Vagina (tissue), 2 donors: ENCODE results near the gene ANKRD18A.
"Not testable (repeated sequence)": the region's sequence is repeated elsewhere in the genome, so short reads cannot be mapped to it uniquely, and the experiment has no call there.

Experiments used
- POLR2A ChIP-seq, 2 donors: fragments of 450-650 bp; IDR thresholded peaks; one replicate each; pipeline ENCODE4 v1.6.1; 2017; ENCODE audit warnings: antibody characterized with exemption in 2 of 2, mild to moderate bottlenecking in 2 of 2, moderate library complexity in 2 of 2
- POLR2AphosphoS5 ChIP-seq, 2 donors: sonication (generic); formaldehyde crosslinking; IDR thresholded peaks; one replicate each; pipeline ENCODE4 v1.9.0; 2017; ENCODE audit warnings: antibody characterized with exemption in 2 of 2, mild to moderate bottlenecking in 2 of 2, low read depth in 1 of 2; ENCODE audit not compliant: insufficient read depth in 1 of 2
- TF ChIP-seq, protein P1 (sequence below), 3 experiments: fragments of 450-650 bp in 2 of 3; fragments of 200-600 bp in 1 of 3; sonication (generic) in 1 of 3; IDR thresholded peaks; one replicate each; pipeline ENCODE4 v1.5.1; 2017 to 2019; ENCODE audit warnings: antibody characterized with exemption in 3 of 3, mild to moderate bottlenecking in 2 of 3, moderate library complexity in 2 of 3

DNA sequence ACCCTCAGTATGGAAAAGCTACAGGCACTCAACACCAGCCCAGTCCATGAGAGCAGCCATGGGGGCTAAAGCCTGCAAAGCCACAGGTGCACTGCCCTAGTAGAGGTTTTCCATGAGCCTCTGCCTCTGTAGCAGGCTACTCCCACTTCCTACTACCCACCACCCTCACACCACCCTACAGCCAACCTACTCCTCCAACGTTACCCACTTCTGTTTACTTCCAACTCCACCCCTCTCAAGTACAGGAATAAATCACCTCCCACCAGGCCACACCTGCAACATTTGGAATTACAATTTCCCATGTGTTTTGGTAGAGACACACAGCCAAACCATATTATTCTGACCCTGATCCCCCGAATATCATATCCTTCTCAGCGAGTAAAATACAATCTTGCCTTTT is 61.2 kb downstream of the ANKRD18A start:
- TF ChIP-seq POLR2A (IDR thresholded peaks at IDR 0.05); POLR2AphosphoS5 (IDR thresholded peaks at IDR 0.05; ENCODE audit: insufficient read depth in 1 of 2, low read depth in 1 of 2): not testable (repeated sequence)
- TF ChIP-seq, protein P1, sequence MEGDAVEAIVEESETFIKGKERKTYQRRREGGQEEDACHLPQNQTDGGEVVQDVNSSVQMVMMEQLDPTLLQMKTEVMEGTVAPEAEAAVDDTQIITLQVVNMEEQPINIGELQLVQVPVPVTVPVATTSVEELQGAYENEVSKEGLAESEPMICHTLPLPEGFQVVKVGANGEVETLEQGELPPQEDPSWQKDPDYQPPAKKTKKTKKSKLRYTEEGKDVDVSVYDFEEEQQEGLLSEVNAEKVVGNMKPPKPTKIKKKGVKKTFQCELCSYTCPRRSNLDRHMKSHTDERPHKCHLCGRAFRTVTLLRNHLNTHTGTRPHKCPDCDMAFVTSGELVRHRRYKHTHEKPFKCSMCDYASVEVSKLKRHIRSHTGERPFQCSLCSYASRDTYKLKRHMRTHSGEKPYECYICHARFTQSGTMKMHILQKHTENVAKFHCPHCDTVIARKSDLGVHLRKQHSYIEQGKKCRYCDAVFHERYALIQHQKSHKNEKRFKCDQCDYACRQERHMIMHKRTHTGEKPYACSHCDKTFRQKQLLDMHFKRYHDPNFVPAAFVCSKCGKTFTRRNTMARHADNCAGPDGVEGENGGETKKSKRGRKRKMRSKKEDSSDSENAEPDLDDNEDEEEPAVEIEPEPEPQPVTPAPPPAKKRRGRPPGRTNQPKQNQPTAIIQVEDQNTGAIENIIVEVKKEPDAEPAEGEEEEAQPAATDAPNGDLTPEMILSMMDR (IDR thresholded peaks at IDR 0.05) = not testable (repeated sequence)
